Kidney epithelial cell (primary cell): ENCODE results near the gene ZNF274. TPM values are rescaled to one million over a fixed set of nuclear protein-coding genes. Genes with fewer than 3 reads are reported as not detected.
"Not testable (repeated sequence)": the region's sequence is repeated elsewhere in the genome, so short reads cannot be mapped to it uniquely, and the experiment has no call there.

Experiments used
- DNase-seq: peaks from one replicate; pipeline ENCODE4 v3.0.0-alpha.2; 2010; ENCODE audit warnings: low read depth
- H3K27me3 ChIP-seq: 2 replicates; pipeline ENCODE4 v1.6.0; 2011; ENCODE audit warnings: low read length; ENCODE audit not compliant: control insufficient read depth, insufficient read depth
- H3K36me3 ChIP-seq: 2 replicates; pipeline ENCODE4 v1.5.1; 2011; ENCODE audit warnings: low read length; ENCODE audit not compliant: control insufficient read depth, insufficient read depth
- H3K4me3 ChIP-seq: 2 replicates; pipeline ENCODE4 v1.5.1; 2011; ENCODE audit warnings: low read depth, mild to moderate bottlenecking, control low read depth, low read length
- CTCF ChIP-seq: IDR thresholded peaks from 2 replicates; pipeline ENCODE4 v1.5.1; 2011; ENCODE audit warnings: mild to moderate bottlenecking, moderate library complexity, low read length, control low read depth, inconsistent platforms; ENCODE audit not compliant: insufficient read depth, poor library complexity, severe bottlenecking
- total RNA-seq: library from RNA; depleted of rRNA; stranded (reverse); fragments of >200 nt; gene quantifications from 2 replicates; pipeline ENCODE4 v1.2.3, GENCODE V29; 2015

The ZNF274 gene
- total RNA-seq, 1 donor from 2014 or later: 16.8 TPM

- peaks cover 4% of the 10 kb centered on the region for H3K36me3 ChIP-seq
- TF ChIP-seq CTCF: no peak
These were observed 54.5 kb downstream of the ZNF274 start for GRCh38 chr19:58237324-58237723.

GRCh38 chr19:58243351-58243750, 60.5 kb downstream of the ZNF274 start:
- Histone ChIP-seq H3K4me3 (no peak overlapping the region), H3K27me3 (no peaks in the 10 kb centered on the region), H3K36me3 (peaks cover 5% of the 10 kb centered on the region)
- TF ChIP-seq CTCF: no peak
- DNase-seq: no peak

More at GRCh38 chr19:58237324-58237723, 54.5 kb downstream of the ZNF274 start:
- H3K27me3 ChIP-seq: no peaks in the 10 kb centered on the region
- no peak overlapping the region for H3K4me3 ChIP-seq
- no peak for DNase-seq

GRCh38 chr19:58248886-58249285, 66.0 kb downstream of the ZNF274 start:
- Histone ChIP-seq H3K27me3 (no peaks in the 10 kb centered on the region), H3K36me3 (peaks cover 11% of the 10 kb centered on the region), H3K4me3 (no peak overlapping the region)
- no peak for DNase-seq
- no peak for TF ChIP-seq CTCF

GRCh38 chr19:58252102-58252685, 69.3 kb downstream of the ZNF274 start:
- peaks cover 6% of the 10 kb centered on the region for H3K36me3 ChIP-seq
- no peak overlapping the region for H3K4me3 ChIP-seq
- DNase-seq: no peak
- TF ChIP-seq CTCF: no peak
- no peaks in the 10 kb centered on the region for H3K27me3 ChIP-seq

- H3K4me3 ChIP-seq, H3K27me3 ChIP-seq, DNase-seq, H3K36me3 ChIP-seq: not testable (repeated sequence)
These were observed 75.4 kb downstream of the ZNF274 start for GRCh38 chr19:58258259-58258658.

GRCh38 chr19:58261600-58261967, 78.7 kb downstream of the ZNF274 start:
- H3K4me3 ChIP-seq: no peak overlapping the region
- H3K36me3 ChIP-seq: no peaks in the 10 kb centered on the region
- H3K27me3 ChIP-seq: no peaks in the 10 kb centered on the region
- no peak for DNase-seq
- TF ChIP-seq CTCF: no peak
